HG02642 (cell line): ENCODE data around the gene EVPL.

Experiments
- ATAC-seq: cut with Tn5 transposase; IDR thresholded peaks from one replicate; pipeline ENCODE4 v1.9.1; 2021; ENCODE audit warnings: mild to moderate bottlenecking; ENCODE audit not compliant: unreplicated experiment, poor library complexity

The EVPL gene

DNA sequence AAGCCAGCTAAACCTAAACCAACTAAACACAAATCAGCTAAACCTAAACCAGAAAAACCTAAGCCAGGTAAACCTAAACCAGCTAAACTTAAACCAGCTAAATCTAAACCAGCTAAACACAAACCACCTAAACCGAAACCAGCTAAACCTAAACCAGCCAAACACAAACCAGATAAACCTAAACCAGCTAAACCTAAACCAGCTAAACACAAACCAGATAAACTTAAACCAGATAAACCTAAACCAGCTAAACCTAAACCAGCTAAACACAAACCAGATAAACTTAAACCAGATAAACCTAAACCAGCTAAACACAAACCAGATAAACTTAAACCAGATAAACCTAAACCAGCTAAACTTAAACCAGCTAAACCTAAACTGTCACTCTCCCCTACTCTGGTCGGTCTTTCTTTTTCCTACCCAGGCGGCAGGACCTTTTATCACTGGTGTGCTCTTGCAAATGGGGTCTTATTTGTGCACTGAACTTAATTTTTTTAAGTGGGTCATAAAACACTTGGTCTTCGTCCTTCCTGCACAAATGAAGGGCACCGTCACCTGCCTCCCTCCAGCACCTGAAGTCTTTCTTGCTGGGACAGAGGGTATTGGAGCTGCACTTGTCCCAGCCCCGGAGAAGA, 7.2 kb downstream of the EVPL start:
- no peak for ATAC-seq

DNA sequence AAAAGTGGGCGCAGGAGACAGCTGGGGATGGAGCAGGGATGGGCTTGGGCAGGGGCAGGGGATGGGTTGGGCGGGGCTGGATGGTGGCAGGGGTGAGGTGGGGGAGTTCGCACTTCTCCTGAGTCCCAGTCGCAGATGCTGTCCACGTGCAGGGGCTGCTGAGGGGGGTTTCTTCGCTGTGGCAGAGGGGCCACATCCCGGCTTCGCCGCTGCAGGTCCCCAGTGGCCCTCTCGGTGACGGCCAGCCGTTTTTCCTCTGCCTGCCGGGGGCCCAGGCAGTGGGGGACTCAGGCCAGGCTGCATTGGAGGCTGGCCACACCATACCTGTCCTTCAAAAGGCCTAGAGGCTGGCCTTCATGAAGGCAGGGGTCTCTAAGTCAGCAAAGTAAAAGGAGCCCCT, 8.3 kb downstream of the EVPL start:
- no peak for ATAC-seq

DNA sequence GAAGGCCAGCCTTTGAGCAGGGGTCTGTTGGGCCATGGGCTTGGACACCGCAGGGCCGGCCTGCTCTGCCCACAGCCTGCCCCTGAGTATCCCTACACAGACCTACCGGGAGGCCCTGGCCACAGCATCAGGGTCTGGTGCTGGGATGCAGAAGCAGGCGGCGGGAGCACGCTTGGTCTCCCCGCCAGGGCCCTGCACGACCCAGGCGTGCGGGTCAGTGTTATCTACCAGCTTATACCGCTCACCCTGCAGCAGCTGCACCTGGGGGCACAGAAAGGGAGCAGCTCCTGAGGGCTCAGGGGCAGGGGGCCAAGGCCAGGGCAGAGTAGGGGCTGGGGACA, 8.8 kb downstream of the EVPL start:
- no peak for ATAC-seq

DNA sequence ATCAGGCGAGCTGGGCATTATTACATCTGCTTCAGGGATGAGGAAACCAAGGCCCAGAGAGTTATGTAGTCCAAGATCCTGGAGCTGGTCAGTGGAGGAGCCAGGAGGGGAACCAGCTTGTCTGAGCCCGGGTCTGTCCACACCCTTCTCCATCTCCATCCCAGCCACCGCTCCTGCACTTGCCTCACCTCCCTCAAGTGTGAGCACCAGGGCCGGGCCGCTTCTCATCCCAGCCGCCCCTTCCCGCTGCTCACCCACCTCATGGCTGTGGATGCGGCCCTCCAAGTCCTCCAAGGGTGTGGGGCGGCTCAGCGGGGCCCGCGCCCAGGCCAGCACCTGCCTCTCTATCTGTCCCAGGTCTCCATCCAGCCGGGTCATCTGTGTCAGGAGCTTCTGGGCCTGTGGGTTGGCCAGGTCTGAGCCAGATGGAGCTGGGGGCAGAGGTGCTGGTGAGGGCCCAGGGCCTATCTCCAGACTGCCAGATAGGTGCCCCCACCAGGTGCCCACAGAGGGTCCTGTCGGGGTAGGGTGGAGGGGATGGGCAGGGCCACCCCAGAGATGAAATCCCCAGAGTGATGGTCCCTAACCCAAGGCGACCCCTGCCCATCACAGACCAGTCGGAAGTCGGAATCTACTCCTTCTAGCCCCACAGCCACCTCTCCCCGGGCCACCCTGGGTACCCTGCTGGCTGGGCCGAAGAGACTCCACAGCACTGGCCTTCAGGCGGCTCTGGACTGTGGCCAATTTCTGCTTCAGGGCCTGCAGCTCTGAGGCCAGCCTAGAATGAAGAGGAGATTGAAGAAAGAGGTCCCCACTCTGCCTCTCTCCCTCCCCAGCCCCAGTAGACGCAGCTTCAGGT, 9.4 kb downstream of the EVPL start:
- ATAC-seq, result no peak

DNA sequence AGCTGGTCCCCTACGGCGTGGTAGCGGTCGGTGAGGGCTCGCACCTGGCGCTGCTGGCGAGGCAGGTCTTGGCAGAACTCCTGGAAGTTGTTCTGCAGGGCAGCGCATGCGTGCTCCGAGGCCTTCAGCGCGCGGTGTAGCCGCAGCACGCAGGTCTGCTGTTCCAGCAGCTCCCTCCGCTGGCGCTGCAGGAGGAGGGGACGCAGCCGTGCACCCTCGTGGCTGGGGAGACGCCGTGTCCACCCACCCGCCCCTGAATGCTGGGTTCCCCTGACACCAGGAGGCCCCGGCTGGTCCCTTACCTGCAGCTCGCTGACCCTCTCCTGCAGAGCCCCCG, 12.2 kb downstream of the EVPL start:
- no peak for ATAC-seq

DNA sequence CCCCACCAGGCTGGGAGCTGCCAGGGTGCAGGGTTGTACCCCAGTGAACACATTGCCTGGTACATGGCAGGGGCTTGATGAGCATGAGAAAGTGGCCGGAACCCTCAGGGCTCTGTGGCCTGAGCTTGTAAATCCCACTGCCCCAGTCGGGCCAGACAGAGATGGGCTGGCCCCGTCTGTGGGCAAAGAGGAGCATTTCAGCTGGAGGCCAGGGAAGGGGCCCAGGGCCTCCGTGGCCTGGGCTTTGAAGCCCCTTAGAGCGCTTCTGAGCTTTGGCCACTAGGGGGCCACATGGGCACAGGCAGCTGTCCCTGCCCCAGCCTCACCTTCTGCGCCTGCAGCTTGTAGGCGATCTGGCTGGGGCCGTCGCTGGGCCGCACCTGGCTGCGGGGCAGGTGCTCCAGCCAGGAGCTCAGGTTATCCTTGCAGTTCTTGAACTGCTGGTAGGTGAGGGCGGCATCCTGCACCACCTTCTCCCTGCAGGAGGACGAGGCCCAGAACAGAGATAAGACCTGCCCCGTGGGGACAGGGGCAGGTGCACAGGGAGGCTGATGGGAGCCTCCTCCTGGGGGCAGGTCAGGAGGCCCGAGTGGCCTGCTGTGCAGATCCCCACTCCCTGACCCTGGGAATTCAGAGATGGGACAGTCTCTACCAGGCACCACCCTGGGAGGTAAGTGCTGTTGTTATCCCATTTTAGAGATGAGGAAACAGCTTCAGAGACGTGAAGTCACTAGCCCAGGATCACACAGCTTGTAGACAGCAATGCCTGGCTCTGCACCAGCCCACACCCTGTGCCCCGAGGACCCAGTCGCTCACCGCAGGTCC, 12.8 kb downstream of the EVPL start:
- peak; percentile 60 for ATAC-seq

DNA sequence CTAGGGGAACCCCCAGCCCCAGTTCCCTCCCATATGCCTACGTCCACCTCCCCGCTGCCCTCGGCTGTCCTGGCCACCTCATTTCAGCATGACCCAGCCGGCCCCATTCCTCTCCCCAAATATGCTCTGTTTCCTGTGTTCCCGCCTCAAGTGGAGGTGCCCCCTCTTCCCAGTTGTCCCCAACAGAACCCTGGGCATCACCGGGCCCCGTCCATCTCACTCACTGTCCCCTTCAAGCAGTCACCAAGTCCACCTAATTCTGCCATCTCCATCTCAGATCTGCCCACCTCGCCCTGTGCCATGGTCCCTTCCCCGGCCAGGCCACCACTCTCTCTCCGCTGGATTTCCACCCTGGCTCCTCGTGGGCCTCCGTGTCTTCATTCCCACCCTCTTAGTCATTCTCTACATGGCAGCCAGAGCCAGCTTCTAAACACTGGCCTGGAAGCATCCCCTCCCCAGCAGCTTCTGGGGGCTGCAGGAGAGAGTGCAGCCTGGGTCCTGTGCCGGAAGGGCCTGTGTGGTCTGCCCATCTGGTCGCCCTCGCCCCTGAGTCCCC, 13.7 kb downstream of the EVPL start:
- no peak for ATAC-seq

DNA sequence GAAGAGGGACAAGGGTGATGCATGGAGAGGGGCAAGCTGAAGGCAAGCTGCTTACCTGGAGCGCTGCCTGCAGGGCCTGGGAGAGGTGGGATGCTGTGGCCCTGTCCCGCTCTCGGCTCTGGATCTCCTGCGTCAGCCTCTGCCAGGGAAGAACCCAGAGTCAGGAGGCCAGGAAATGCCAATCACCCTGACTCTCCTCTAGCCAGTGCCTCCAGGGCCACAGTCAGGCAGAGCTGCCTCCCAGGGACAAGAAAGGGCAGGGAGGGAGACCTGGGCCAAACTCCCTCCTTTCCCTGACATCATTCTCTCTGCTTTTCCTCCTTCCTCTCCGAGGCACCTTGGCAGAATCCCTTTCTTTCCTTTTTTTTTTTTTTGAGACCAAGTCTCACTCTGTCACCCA, 15.2 kb downstream of the EVPL start:
- no peak for ATAC-seq

DNA sequence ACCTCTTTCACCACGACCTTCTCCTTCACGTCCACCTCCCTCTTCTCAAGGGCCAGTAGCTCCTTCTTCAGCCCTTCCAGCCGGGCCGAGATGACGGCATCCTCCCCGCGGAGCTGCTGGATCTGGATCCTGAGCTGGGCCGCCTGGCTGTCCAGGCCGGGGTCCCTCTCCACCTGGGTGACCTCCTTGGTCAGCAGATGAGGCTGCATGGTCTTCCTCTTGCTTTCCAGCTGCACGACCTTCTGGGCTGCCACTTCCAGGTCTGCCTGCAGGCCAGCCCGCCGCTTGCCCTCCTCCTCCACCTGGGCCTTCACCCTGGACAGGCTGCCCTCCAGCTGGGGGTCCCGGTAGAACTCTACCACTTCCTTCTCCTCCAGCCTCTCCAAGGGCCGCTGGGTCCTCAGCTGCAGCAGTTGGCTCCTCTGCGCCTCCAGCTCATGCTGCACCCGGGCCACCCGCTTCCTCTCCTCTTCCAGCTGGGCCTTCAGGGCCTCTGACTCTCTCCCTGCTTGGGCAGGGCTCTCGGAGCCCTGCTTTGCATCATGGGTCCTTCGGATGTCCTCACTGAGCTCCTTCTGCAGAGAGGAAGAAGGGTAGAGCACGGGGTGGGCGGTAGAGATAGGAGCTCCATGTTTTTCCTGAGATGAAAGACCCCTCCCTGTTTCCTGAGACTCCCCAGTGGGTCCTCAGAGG, 17.0 kb downstream of the EVPL start:
- ATAC-seq, result no peak

DNA sequence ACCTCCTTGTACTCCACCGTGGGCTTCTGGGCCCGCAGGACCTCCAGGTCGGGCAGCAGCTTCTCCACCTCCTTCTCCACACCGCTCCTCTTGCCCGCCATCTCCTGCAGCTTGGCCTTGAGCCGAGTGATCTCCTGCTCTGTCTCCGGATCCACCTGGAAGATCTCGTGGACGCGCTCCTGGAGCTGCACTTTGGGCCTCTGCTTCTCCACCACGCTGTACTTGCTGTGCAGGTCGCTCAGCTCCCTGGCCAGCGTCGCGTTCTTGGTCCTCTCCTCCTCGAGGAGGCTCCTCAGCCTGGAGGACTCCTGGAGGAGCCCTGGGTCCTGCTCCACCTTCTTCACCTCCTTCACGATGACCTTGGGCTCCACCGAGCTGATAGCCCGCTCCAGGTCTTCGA, 17.7 kb downstream of the EVPL start:
- ATAC-seq, result no peak

DNA sequence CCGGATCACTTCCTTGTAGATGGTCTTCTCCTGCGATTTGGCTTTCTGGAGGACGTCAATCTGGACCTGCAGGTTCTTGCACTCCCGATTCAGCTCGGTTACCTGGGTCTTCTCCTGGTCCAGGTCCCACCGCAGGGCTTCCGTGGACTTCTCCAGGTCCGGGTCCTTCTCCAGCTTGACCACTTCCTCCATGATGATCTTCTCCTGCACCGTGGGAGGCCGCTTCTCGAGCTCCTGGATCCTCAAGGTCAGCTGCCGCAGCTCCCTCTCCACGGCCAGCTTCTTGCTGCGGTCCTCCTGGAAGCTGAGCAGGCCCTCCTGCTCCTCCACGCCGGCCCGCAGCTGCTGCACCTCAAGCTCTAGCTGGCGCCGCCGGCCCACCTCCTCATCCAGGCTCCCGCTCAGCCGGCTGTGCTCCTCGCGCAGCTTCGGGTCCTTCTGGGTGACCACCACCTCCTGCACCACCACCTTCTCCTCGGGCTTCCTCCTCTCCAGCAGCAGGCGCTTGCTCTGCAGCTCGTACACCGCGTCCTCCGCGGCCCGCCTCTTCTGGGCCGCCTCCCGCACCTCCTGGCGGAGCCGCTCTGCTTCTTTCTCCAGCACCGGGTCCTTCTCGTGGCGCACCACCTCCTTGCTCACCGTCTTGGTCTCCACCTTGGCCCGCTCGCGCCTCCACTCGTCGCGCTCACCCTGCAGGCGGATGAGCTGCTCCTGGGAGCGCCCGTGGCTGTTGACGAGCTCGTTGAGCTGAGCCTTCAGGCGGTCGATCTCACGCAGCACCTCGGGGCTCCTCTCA, 18.3 kb downstream of the EVPL start:
- no peak for ATAC-seq

DNA sequence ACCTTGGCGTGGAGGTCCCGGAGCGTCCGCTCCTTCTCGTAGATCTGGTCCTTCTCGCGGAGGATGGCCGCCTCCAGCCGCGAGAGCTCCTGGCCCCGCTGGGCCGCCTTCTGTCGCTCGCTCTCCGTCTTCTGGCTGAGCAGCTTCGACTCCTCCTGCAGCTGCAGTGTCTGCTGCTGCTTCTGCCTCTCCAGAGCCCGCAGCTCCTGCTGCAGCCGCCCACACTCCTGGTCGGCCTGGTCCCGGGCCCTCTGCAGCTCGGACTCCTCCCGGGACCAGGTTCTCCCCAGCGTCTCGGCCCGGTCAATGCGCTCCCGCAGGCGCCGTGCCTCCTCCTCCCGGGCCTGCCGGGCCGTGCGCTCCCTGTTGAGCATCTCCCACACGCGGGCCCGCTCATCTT, 18.9 kb downstream of the EVPL start:
- no peak for ATAC-seq

DNA sequence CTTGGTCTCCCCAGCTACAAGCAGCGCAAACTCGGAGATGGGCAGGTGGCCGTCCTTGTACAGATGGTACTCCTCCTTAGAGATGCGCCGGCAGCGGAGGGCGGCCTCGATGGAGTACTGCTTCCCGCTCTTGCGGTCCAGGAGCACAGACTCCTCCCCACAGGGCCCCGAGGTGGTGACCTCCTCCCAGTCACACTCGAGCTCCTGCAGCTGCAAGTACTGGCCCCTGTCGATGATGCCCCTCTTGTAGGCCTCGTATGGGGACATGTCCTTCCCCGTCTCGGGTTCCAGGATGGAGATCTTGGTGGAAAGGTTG, 19.3 kb downstream of the EVPL start:
- ATAC-seq, result no peak

DNA sequence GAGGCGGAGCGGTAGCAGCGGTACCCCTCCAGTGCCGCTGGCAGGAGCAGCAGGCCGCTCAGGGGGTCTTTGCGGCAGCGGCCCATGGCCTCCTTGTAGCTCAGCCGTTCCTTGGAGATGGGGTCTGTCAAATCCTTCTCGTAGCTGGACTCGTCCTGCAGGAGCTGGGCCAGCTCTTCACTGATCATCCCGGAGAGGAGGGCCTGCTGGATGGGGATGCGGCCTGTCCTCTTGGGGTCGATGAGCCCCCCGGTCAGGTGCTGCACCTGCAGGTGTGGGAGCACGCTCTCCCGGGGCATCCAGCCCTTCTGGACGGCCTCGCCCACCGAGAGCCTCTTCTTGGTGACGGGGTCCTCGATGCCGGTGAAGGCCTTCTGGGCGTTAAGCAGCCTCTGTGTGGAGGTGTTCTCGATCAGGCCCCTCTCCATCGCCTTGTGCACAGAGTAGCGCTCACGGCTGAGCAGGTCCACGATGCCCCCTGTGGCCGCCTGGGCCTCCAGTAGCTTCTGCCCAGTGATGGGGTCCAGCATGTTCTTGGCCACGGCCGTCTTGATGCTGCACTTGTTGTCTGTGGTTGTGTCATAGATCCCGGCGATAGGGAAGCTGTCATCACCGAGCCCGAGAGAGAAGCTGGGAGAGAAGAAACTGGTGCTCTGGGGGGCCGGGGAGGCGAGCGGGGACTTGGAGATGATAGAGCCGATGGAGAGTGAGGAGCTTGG, 19.8 kb downstream of the EVPL start:
- no peak for ATAC-seq

DNA sequence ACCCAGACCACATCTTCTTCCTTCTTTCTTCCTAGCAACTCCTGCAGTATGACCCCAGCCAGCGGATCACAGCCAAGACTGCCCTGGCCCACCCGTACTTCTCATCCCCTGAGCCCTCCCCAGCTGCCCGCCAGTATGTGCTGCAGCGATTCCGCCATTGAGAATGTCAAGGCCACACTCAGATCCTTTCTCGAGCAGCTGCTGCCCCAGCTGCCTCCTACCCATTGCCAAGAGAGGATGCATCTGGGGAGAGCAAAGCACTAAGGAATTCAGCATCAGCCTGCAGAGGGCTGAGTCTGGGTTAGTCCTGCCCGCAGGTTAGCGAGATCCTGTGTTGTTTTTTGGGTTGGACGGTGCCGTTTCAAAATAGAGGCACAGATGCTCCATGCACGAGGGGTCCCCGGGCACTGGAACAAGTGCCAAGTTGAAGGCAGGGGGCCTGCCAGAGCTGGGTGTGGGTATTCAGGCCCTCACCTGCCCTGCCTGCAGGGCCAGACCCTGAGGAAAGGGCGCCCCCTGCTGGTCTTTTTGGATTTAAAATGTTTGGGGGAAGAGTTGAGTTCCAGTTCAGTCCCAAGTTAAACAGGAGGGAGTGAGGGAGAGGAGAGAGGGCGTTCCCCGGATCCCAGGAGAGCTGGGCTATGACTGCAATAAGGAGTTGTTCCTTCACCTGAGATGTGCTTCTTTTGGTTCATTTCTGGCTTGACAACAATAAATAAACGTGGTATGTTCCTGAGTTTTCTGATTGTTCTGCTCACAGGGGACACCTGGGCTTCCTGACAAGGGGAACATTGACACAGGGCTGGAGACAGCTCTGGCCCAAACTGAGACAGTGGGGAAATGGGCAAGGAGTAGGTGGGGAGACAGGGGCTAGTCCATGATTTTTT, 21.6 kb downstream of the EVPL start:
- ATAC-seq, result no peak

DNA sequence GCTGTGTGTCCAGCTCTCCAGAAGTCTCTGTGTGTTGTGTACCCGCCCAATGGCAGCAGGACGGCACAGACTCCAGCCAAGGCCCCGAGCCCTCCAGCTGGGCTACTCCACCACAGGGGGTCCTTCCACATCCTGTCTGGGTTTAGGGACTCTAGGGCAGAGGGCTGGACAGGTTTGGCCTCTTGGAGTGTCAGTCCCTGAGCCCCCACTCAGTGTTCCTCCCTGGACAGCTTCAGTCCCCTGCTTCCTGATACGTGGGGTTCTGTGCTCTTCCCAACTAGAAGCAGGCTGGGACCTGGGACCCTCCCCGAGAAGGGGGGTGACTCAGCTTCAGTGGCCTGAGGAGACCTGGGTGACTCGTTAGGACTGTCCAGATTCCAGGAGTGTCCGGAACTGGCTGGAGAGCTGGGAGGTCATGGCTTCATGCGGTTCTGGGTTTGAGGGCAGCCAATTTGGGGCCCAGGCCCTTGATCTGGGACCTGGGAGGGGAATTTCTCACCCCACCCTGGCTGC, 22.3 kb downstream of the EVPL start:
- ATAC-seq, result no peak

DNA sequence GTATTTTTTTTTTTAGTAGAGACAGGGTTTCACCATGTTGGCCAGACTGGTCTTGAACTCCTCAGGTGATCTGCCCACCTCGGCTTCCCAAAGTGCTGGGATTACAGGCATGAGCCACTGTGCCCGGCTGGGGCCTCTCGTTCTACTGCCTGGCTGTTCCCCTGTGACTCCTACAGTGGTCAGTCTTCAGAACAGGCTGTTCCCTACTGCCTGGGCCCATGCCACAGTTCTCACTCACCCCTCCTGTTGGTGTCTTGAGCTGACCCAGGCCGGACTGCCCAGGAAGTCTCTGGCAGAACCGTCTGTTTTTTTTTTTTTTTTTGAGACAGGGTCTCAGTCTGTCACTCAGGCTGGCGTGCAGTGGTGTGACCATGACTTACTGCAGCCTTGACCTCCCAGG, 23.2 kb downstream of the EVPL start:
- no peak for ATAC-seq

DNA sequence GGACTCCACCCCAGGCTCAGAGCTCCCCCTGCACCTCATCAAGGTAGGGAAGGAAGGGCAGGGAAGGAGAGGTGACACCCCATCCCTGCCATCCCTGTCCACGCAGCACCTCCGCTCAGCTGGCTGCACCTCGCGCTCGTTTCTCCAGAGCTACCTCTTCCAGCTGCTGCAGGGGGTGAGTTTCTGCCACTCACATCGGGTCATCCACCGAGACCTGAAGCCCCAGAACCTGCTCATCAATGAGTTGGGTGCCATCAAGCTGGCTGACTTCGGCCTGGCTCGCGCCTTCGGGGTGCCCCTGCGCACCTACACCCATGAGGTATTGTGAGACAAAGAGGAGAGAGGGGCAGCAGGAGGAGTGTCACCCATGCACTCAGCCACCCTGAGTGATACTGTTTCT, 25.0 kb downstream of the EVPL start:
- ATAC-seq, result no peak
